ENCODE measurements around the gene GBE1. TPM values are rescaled to one million over a fixed set of nuclear protein-coding genes. Genes with fewer than 3 reads are reported as not detected.
A peak's percentile ranks its signal among the peaks of the same experiment; 100 is the strongest.
"Not testable (repeated sequence)": the region's sequence is repeated elsewhere in the genome, so short reads cannot be mapped to it uniquely, and the experiment has no call there.

GBE1 gene
- total and polyA plus RNA-seq, 10 of the 15 experiments (the other 5 are each of a cell fraction or from before 2014, with no cell fraction given) = 21.4 to 62.2 (median 41.5) TPM

DNA sequence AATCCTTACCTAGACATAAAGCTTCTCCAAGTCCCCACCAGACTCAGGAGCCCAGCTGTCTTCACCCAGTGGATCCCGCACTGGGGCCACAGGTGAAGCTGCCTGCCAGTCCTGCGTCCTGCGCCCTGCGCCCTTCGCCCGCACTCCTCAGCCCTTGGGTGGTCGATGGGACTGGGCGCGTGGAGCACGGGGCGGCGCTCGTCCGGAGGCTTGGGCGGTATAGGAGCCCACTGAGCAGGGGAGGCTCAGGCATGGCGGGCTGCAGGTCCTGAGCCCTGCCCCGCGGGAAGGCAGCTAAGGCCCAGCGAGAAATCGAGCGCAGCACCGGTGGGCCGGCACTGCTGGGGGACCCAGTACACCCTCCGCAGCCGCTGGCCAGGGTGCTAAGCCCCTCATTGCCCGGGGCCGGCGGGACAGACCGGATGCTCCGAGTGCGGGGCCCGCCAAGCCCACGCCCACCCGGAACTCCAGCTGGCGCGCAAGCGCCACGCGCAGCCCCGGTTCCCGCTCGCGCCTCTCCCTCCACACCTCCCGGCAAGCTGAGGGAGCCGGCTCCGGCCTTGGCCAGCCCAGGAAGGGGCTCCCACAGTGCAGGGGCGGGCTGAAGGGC, 5.9 kb upstream of the GBE1 start:
- H3K27ac ChIP-seq (ENCODE audit: control insufficient read depth, insufficient read depth); H3K9me3 ChIP-seq (replicated peaks; ENCODE audit: control insufficient read depth, insufficient read depth, low read length); H3K4me2 ChIP-seq (ENCODE audit: control insufficient read depth, insufficient read depth); DNase-seq (ENCODE audit: low read depth, low spot score); BruUV-seq (replicated peaks); in situ Hi-C loops (cut with MboI); ATAC-seq; H3K27me3 ChIP-seq (replicated peaks in 1 of 2; ENCODE audit: control insufficient read depth in 2 of 2, insufficient read depth in 2 of 2, low read length in 1 of 2); H4K20me1 ChIP-seq (ENCODE audit: control insufficient read depth, insufficient read depth); H3K79me2 ChIP-seq (ENCODE audit: control insufficient read depth, insufficient read depth, low read length); H3K4me1 ChIP-seq (ENCODE audit: control insufficient read depth, insufficient read depth, low read length); RAD21 ChIA-PET (ENCODE audit: unreplicated experiment); H3K4me3 ChIP-seq; H3K36me3 ChIP-seq (ENCODE audit: control insufficient read depth in 2 of 2, insufficient read depth in 2 of 2, low read length in 1 of 2); H3K9ac ChIP-seq (ENCODE audit: control insufficient read depth, insufficient read depth, low read length); POLR2A ChIA-PET; H2AFZ ChIP-seq (ENCODE audit: control insufficient read depth, low read depth, low read length); FAIRE-seq: not testable (repeated sequence)
- WGBS (ENCODE audit: insufficient coverage, insufficient replicate concordance, low lambda C conversion rate, missing lambda C conversion rate) = 92% methylated on average over 40 of the region's 47 CpGs
- ChIA-PET CTCF (interaction anchor here (1.1 kb wide), 1 partner anchor 19 kb away, joined by 3 read pairs; no protein-coding TSS in a partner anchor), SMC1A (ENCODE audit: uncharacterized antibody, unreplicated experiment) (interaction anchor here (1.1 to 3.8 kb wide), 2 partner anchors 10 to 60 kb away, joined by 3 to 21 read pairs; no protein-coding TSS in a partner anchor)
- intact Hi-C loops (cut with micrococcal nuclease; ENCODE audit: unreplicated experiment) = loop anchor here (10.0 kb wide), 1 partner anchor 527 kb away; no protein-coding TSS in a partner anchor
- TF ChIP-seq NFYB (IDR thresholded peaks at IDR 0.05; ENCODE audit: insufficient read depth, low read depth, low read length) = 0 out of 2 replicates have a peak, but pooled peaks have one; percentile 2

DNA sequence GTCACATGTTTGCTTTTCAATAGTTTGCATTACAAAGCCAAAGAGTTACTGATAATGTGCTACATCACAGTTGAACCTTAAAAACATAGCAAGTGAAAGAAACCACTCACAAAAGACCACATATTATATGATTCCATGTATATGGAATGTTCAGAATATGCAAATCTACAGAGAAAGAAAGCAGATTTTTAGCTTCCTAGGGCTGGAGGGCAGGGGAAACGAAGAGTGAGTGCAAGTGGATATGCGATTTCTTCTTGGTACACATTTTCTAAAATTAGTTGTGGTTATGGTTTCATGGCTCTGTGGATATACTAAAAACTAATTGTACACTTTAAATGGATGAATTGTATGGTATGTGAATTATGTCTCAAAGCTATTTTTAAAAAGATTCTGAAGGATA, 4.0 kb upstream of the GBE1 start:
- no peaks in the 10 kb centered on the region for H3K36me3 ChIP-seq (ENCODE audit: control insufficient read depth in 2 of 2, insufficient read depth in 2 of 2, low read length in 1 of 2)
- TF ChIP-seq RUNX3 (IDR thresholded peaks at IDR 0.05; ENCODE audit: low read length) = peak; percentile 62; the same call in 1 of the 2 replicates
- no peak for TF ChIP-seq NFXL1 (IDR thresholded peaks at IDR 0.05; ENCODE audit: borderline replicate concordance)
- TF ChIP-seq RAD21 (IDR thresholded peaks at IDR 0.05; ENCODE audit: insufficient read depth, low read depth, low read length) = no peak
- TF ChIP-seq MEF2A (IDR thresholded peaks at IDR 0.05; ENCODE audit: insufficient read depth, low read depth, low read length) = no peak
- TF ChIP-seq, protein P1, sequence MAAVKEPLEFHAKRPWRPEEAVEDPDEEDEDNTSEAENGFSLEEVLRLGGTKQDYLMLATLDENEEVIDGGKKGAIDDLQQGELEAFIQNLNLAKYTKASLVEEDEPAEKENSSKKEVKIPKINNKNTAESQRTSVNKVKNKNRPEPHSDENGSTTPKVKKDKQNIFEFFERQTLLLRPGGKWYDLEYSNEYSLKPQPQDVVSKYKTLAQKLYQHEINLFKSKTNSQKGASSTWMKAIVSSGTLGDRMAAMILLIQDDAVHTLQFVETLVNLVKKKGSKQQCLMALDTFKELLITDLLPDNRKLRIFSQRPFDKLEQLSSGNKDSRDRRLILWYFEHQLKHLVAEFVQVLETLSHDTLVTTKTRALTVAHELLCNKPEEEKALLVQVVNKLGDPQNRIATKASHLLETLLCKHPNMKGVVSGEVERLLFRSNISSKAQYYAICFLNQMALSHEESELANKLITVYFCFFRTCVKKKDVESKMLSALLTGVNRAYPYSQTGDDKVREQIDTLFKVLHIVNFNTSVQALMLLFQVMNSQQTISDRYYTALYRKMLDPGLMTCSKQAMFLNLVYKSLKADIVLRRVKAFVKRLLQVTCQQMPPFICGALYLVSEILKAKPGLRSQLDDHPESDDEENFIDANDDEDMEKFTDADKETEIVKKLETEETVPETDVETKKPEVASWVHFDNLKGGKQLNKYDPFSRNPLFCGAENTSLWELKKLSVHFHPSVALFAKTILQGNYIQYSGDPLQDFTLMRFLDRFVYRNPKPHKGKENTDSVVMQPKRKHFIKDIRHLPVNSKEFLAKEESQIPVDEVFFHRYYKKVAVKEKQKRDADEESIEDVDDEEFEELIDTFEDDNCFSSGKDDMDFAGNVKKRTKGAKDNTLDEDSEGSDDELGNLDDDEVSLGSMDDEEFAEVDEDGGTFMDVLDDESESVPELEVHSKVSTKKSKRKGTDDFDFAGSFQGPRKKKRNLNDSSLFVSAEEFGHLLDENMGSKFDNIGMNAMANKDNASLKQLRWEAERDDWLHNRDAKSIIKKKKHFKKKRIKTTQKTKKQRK (IDR thresholded peaks at IDR 0.05; ENCODE audit: low read depth, low read length) = no peak
- no peak for TF ChIP-seq KDM1A (IDR thresholded peaks at IDR 0.05; ENCODE audit: borderline replicate concordance)
- ATAC-seq (no peak), DNase-seq (ENCODE audit: low read depth, low spot score) (no peak), FAIRE-seq (no peak)
- H3K9me3 ChIP-seq (replicated peaks; ENCODE audit: control insufficient read depth, insufficient read depth, low read length) = peaks cover 6% of the 10 kb centered on the region; the same call in 2 of the 3 replicates
- no peak overlapping the region for H3K27ac ChIP-seq (ENCODE audit: control insufficient read depth, insufficient read depth)
- intact Hi-C loops (cut with micrococcal nuclease; ENCODE audit: unreplicated experiment) (loop anchor here (10.0 kb wide), 1 partner anchor 529 kb away; no protein-coding TSS in a partner anchor), in situ Hi-C loops (cut with MboI) (no loop called here)
- peaks cover 9% of the 10 kb centered on the region for H3K4me1 ChIP-seq (ENCODE audit: control insufficient read depth, insufficient read depth, low read length)
- peaks cover 6% of the 10 kb centered on the region for H3K79me2 ChIP-seq (ENCODE audit: control insufficient read depth, insufficient read depth, low read length)
- H2AFZ ChIP-seq (ENCODE audit: control insufficient read depth, low read depth, low read length) = peak overlapping the region; percentile 30
- no peak overlapping the region for H3K9ac ChIP-seq (ENCODE audit: control insufficient read depth, insufficient read depth, low read length)
- 48% methylated on average over 2 of the region's 2 CpGs for WGBS (ENCODE audit: insufficient coverage, insufficient replicate concordance, low lambda C conversion rate, missing lambda C conversion rate)
- no peak overlapping the region for H3K4me3 ChIP-seq
- H3K27me3 ChIP-seq (replicated peaks in 1 of 2; ENCODE audit: control insufficient read depth in 2 of 2, insufficient read depth in 2 of 2, low read length in 1 of 2) = no peaks in the 10 kb centered on the region
- ChIA-PET CTCF (interaction anchor here (0.6 to 2.0 kb wide), 4 partner anchors 12 to 126 kb away, joined by 3 to 9 read pairs (median 3); no protein-coding TSS in a partner anchor), POLR2A (interaction anchor here (1.2 kb wide), 1 partner anchor 18 kb away, joined by 3 read pairs; no protein-coding TSS in a partner anchor), RAD21 (ENCODE audit: unreplicated experiment) (interaction anchor here (0.9 kb wide), 1 partner anchor 13 kb away, joined by 3 read pairs; no protein-coding TSS in a partner anchor), SMC1A (ENCODE audit: uncharacterized antibody, unreplicated experiment) (interaction anchor here (1.0 to 3.8 kb wide), 2 partner anchors 12 kb away, joined by 3 to 21 read pairs; no protein-coding TSS in a partner anchor)
- H4K20me1 ChIP-seq (ENCODE audit: control insufficient read depth, insufficient read depth) = no peaks in the 10 kb centered on the region
- H3K4me2 ChIP-seq (ENCODE audit: control insufficient read depth, insufficient read depth) = no peak overlapping the region
- no TSS peak for BruUV-seq (replicated peaks)
